Head of caudate nucleus (tissue), 42 donors: ENCODE results near the gene CKAP5.
"Not testable (repeated sequence)": the region's sequence is repeated elsewhere in the genome, so short reads cannot be mapped to it uniquely, and the experiment has no call there.

Source experiments
- DNase-seq, 42 donors: peaks; one replicate each; pipeline versions ENCODE4 v3.0.0 to v3.0.0-alpha.2; 2020 to 2021; ENCODE audit warnings: mixed read lengths in 7 of 42
- intact Hi-C: fragments of 100-400 bp; cut with DNase I; formaldehyde crosslinking; loops from one replicate; pipeline ENCODE4 v1.15.0; 2022

Gene CKAP5

DNA sequence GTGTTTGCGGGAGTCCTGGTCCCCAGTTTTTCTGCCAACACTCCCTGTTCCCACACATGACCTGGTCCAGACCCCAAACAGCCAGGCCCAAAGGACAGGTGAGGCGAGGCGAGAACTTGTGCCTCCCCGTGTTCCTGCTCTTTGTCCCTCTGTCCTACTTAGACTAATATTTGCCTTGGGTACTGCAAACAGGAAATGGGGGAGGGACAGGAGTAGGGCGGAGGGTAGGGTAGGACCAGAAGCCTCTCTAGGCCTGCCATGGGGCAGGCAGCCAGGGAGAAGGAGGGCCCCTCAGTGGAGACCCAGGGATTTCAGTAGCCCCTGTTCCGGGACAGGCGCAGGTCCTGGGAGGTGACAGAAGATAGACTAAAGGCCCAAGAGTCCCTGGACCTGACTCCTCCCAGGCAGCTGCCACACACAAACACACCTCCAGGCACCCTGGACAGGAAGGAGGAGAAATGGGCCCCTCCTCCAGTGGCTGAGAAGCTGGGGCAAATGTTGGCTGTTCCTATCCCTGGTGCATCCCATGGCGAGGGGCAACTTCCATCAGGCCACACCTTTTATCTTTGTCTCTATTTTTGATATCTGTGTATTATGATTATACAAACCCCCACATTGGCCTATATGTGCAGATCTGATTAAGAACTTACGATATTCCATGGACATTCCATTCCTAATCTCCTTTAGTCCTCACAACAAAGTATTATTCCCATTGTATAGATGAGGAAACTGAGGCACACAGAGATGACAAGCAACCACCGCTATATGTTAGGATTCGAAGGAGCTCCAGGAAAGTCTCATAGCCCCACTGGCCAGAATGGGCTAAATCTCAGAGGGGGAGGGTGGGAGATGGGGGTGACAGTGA is 127.7 kb downstream of the CKAP5 start:
- DNase-seq: no peak
- intact Hi-C loops: no loop called here

DNA sequence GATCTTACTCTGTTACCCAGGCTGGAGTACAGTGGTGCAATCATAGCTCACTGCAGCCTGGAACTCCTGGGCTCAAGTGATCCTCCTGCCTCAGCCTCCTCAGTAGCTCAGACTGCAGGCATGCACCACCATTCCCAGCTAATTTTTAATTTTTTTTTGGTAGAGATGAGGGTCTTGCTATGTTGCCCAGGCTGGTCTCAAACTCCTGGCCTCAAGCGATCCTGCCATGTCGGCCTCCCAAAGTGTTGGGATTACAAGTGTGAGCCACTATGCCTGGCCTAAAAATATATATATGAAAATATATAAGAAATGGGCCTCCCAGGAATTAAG is 128.3 kb downstream of the CKAP5 start:
- DNase-seq, intact Hi-C loops: not testable (repeated sequence)

DNA sequence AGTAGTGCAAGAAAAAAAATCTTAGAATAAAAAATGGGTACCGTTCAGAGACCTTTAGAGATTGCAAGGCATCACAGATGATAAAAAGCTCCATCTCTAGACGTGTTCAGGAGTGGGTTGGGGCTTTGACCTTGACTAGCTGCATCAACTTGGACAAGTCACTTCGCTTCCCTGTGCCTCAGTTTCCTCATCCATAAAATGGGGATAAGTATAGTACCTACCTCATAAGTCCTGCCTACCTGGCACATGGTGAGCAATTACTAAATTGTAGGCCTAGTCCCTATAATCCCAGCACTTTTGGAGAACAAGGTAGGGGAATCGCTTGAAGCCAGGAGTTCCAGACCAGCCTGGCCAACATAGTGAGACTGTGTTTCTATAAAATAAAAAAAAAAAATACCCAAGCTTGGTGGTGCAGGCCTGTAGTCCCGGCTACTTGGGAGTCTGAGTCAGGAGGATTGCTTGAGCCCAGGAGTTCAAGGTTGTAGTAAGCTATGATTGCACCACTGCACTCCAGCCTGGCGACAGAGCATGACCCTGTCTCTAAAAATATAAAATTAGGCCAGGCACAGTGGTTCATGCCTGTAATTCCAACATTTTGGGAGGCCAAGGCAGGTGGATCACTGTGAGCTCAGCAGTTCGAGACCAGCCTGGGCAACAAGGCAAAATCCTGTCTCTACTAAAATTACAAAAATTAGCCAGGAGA is 133.1 kb downstream of the CKAP5 start:
- intact Hi-C loops: no loop called here
- DNase-seq: no peak

DNA sequence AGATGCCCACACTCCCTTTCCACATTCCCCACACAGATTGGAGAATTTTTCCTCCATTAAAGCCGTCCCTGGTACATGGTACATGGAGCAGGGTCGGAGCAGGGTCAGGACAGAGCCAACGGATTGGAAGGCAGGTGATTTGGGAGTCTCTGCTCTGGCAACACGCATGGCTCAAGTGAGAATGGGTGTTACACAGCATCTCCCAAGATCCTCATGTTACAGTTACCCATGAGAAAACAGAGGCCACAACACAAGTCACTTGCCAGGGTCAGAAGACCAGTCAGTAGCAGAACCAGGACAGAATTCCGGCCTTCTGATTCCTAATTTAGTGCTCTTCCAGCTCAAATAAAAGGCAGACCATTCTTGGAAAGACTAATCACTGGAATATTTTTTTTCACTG is 134.8 kb downstream of the CKAP5 start:
- DNase-seq: no peak
- intact Hi-C loops: no loop called here

DNA sequence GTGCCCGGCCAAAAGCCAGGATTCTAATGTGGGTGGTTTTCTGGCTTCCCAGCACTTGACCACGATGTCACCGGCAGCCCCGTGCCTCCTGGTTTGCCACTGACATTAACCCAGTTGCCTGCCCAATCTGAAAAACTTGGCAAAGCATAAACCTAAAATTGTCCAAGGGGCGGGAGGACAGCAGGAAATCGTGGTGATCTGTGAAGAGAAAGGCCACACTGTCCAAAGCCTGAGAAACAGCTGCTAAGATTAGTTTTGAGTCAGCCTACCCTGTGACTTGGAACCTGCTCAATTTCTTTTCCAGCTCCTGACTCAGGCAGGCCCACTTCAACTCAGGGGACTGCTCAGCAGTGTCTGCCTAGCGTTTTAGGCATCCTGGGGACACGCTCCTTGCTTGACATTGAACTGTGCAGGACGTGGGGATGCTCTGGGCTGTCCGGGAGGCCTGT is 135.2 kb downstream of the CKAP5 start:
- intact Hi-C loops: no loop called here
- peak in 8 of 42 donors; percentile 21 to 69 (median 39) for DNase-seq

DNA sequence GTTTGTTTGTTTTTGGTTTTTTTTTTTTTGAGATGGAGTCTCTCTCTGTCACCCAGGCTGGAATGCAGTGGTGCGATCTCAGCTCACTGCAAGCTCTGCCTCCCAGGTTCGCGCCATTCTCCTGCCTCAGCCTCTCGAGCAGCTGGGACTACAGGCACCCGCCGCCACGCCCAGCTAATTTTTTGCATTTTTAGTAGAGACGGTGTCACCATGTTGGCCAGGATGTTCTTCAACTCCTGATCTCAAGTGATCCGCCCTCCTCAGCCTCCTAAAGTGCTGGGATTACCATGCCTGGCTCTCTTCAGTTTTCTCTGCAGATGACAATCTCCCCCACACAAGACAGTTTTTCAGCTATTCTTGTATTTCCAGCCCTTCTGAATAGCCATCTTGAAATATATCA is 136.7 kb downstream of the CKAP5 start:
- intact Hi-C loops, DNase-seq: not testable (repeated sequence)

DNA sequence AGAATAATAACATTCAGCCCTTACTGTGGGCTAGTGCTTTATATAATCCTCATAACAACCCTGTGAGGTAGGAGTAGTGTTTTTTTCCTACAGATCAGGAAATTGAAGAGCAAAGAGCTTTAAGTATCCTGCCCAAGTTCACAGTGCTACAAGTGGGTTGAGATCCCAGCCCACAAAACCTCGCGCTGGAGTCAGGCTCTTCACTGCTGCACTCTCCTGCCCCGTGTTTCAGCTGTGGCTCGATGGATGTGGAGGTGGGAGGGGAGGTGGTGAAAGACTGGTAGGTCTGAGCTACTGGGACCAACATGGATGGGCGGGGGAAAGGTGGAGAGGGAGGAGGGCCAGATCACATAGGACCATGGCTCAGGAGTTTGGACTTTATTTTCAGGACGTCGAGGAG is 139.2 kb downstream of the CKAP5 start:
- peak in 5 of 42 donors; percentile 15 to 69 (median 52) for DNase-seq
- intact Hi-C loops: no loop called here

DNA sequence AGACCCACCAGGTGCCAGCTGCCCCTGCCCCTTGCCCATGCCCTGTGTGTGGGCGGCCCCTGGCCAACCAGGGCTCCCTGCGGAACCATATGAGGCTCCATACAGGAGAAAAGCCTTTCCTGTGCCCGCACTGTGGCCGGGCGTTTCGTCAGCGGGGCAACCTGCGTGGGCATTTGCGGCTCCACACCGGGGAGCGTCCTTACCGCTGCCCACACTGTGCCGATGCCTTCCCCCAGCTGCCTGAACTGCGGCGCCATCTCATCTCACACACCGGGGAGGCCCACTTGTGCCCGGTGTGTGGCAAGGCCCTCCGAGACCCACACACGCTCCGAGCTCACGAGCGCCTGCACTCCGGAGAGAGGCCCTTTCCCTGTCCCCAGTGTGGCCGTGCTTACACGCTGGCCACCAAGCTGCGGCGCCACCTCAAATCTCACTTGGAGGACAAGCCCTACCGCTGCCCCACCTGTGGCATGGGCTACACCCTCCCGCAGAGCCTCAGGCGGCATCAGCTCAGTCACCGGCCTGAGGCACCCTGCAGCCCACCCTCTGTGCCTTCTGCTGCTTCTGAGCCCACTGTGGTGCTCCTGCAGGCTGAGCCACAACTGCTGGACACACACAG is 140.9 kb downstream of the CKAP5 start:
- intact Hi-C loops: no loop called here
- no peak for DNase-seq

DNA sequence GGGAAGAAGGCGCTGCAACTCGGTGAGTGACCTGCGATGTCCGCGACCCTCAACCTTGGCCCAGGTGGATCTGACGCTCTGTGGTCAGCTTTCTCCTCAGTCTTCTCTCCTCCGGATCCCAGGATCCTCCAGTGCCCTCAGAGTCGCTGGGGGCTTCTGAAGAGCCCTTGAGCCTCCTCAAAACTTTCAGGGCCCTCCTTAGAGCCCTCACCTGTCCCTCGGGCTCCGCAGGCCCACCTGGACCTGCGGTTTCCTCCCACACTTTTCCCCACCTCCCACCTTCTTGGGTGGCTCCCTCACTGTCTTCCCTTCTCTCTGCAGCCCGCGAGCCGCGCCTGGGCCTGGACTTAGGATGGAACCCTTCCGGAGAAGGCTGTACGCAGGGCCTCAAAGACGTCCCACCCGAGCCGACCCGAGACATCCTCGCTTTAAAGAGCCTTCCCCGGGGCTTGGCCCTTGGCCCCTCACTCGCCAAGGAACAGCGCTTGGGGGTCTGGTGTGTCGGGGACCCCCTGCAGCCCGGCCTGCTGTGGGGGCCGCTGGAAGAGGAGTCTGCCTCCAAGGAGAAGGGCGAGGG is 144.9 kb downstream of the CKAP5 start:
- no peak for DNase-seq
- intact Hi-C loops: loop anchor here (5.0 kb wide), 1 partner anchor 84 kb away; the partner anchor contains the start of genes ATG13 and HARBI1

DNA sequence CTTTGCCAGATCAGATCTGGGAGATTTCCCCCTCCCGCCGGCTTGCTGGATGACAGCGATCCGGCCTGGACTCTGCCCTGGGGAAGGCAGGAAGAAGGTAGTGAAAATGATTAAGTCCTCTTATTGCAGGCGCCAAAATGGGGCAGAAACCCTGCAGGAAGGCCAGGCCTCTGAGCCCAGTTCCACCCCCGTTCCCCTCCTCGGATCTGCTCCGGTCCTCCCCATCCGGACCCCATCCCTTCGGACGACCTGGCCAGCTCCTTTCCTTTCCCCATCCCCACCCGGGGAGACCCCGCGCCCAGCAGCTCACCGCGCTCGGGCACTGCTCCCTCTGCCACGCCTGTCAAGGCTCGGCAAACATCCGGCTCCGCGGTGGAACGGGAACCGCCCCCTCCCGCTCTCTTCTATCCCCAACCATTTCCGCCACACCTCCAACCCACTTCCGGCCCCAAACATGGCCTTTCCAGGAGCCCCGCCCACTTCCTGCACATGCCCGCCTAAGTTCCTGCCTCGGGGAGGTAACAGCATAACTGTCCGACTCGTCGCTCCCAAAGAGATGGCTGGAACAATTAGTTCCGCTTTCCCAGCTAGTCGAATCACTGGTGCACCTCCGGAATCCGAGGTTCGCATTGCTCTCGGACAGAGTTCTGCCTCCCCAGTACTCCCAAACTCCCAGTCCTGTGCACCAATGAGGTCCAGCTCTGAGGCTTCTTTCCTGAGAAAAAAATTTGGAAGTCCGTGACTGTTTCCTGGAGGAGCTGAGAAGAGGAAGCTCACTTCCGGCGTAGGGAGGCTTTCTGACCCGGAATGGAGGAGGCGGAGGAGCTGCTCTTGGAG is 145.6 kb downstream of the CKAP5 start, which contains the start of the genes ARHGAP1 and ZNF408:
TSS of gene ARHGAP1 (minus strand) at position 379 of the 837 bp plus-strand sequence. CDS start 4,512 bp downstream, outside the sequence.
TSS of gene ZNF408 (plus strand) at position 791 of the 837 bp plus-strand sequence. CDS start at position 808, 17 bp downstream.
- intact Hi-C loops: loop anchor here (5.0 kb wide), 1 partner anchor 83 kb away; the partner anchor contains the start of genes ATG13 and HARBI1
- peak; percentile 98 to 100 (median 99) for DNase-seq

DNA sequence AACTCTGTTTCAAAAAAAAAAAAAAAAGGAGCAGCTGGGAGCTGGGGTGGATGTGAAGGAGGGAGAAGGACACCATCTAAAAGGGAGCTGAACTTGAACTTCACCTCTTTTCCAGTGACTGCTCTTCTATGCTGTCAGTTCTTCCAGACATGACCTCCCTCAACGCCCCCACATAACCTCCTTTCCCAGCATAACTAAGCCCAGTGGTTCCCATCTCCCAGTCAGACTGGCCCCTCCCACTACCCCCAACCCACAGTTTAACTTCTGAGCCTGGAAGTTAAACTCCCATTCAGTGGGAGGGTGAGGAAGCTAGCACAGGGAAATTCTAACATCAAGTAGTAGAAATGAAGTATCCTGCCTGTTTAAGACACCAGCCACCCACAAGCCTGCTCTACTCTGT is 147.5 kb downstream of the CKAP5 start:
- intact Hi-C loops: no loop called here
- DNase-seq: peak in 4 of 42 donors; percentile 28 to 60 (median 39)

DNA sequence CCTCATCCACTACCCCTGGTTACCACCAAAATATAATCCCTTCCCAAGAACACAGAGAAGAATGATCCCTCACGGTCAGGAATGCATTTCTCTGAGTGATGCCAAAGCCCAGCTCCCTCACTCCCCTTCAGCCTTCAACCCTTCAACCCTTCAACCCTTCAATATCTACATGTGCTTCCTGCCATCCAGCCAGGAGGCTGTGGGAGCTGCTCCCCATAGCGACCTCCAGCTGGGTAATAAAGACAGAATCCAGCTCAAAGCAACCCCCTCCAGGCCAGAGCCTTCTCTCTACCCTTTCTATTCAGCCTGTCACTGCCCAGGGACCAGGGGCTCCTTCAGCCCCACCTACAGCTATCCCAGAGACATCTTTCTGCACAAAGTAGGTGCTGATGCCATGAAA is 148.4 kb downstream of the CKAP5 start:
- intact Hi-C loops: no loop called here
- DNase-seq: no peak

DNA sequence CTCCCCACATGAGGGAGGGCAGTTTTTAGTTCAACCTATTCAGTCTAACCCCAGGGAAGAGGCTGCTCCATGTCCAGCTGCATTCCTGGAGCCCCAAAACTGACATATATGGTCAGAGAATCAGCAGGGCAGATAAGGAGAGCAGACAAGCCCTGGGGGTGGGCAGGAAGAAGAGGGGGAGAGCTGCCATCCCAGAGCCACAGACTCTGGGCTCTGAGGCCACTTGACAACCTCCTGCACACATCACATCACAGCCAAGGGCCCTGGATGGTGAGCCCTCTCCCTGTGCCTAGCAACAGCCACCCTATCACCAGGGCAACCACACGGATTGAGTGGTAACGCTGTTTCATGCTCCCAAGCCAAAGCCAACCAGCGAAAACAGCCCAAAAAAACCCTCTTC is 148.8 kb downstream of the CKAP5 start:
- peak in 40 of 42 donors; percentile 33 to 84 (median 70) for DNase-seq
- intact Hi-C loops: no loop called here

DNA sequence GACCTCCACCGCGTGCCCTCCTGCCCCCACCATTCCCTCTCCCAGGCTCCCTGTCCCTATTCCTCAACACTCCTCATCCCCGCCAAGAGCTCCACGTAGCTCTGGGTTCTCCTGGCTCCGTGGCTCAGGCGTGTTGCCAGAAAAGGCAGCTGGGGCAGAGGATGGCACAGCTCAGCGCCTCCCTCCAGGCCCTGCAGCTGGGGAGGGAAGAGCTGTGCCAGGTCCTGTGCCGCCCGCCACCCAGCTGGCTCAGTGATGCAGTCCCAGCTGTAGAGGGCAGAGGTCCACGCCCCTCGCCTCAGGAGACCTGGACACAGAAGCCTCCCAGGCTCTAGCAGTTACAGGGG is 149.9 kb downstream of the CKAP5 start:
- intact Hi-C loops: no loop called here
- DNase-seq: peak; percentile 88 to 99 (median 96)

DNA sequence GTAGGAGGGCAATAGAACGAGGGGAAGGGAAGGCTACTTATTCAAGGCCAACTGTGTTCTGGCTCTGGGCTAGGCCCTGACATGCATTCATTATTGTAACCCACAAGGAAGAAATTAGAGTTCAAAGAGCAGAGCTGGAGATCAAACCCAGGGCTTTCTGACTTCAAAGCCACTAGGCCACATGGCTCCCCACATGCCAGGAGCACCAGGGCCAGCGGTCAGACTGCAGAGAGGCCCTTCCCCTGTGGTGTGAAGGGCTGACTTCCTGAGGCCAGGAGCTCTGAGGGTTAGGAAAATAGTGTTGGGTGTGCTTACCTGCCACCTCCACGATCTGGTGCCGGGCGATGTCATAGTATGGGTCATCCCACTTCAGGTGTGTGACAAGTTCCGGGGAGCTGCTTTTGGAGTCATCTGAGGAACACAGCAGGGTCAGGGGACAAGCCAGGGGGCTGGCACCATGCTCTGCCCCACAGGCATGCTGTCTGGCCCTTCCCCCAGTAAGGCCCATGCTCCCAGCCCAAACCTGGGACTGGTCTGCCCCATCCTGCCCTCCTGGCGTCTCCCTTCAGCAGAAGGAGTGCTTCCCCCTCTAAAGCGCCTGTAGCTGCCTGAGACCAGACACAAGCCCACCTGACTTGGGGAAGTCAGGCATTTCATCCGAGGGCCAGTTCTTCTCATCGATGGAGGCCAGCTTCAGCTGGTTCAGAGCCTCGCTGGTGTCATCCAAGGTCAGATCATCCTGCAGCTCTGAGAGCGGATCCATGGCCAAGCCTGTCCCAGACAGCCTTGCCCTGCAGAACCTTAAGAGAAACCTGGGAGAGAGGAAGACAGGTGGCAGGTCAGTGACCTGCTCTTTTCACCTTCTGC is 150.5 kb downstream of the CKAP5 start:
- intact Hi-C loops: no loop called here
- DNase-seq: no peak

DNA sequence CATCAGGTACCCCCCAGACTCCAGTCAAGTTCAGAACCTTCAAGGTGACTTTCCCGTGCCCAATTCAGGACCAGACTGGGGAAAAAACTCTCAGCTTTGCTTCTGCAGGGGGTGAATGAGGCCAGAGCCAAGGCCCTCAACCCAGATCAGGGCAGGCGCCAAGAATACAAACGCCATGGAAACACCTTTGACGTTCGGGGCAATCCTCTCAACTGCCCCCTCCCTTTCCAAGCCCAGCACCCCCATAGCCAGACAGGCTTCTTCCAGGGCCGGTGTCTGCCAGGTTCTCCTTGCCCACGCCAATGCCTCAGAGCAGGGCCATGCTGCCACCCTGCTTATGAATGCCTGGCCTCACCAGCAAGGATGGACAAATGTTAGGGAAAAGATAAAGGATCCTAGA is 151.5 kb downstream of the CKAP5 start:
- DNase-seq: peak in 4 of 42 donors; percentile 29 to 61 (median 40)

DNA sequence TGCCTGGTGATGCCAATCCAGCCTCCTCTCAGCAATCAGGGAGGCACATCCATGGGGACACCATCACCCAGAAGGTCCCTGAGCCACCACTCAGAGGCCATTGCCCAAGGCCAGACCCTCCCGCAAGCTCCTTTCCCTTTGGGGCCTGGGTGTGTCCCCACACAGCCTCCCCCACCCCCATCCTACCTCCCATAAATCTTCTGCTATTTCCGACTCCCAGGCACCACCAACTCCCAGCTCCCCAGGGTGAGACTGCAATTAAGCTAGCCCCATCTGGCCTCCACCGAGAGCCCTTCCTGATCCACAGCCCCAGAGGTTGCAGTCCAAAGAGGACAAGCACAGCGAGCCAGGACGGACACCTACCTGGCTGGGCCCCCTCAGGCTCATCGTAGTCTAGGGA is 152.0 kb downstream of the CKAP5 start:
- no peak for DNase-seq
- intact Hi-C loops: no loop called here

More for the DNA sequence above, 151.5 kb downstream of the CKAP5 start:
- intact Hi-C loops: no loop called here
